Breast epithelium (tissue), 3 donors: ENCODE data around the gene MSANTD4.

Experiments used
- POLR2A ChIP-seq: fragments of 450-650 bp; IDR thresholded peaks from one replicate; pipeline ENCODE4 v1.6.1; 2016; ENCODE audit warnings: antibody characterized with exemption, mild to moderate bottlenecking, moderate library complexity
- POLR2AphosphoS5 ChIP-seq, 3 donors: sonication (generic); formaldehyde crosslinking; IDR thresholded peaks; one replicate each; pipeline ENCODE4 v1.6.1; 2017; ENCODE audit warnings: antibody characterized with exemption in 3 of 3
- TF ChIP-seq, protein P1 (sequence below), 3 donors: fragments of 450-650 bp; IDR thresholded peaks; one replicate each; pipeline ENCODE4 v1.5.1; 2016 to 2017; ENCODE audit warnings: antibody characterized with exemption in 3 of 3, mild to moderate bottlenecking in 3 of 3, moderate library complexity in 3 of 3

DNA sequence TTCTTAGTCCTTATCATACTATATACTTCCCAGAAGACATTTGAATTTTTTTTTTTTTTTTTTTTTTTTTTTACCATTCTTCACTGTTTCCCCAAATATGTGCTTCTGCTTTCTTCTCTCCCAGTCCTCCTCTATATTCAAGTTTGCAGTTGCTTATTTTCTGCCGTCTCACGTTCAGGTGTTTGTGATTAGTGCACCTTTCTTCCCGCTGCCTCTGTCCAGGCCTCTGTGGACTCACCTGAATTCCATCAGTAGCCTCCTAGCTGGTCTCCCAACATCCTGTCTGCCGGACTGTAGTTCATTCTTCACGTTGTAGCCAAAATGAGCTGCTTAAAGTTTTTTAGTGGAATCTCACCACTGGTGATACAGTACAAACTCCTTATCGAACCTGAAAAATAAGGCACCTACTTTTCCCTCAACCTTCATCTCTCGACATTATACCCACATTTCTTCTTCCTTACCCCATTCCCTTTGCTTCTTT, 795 bp upstream of the MSANTD4 start:
- TF ChIP-seq, protein P1, sequence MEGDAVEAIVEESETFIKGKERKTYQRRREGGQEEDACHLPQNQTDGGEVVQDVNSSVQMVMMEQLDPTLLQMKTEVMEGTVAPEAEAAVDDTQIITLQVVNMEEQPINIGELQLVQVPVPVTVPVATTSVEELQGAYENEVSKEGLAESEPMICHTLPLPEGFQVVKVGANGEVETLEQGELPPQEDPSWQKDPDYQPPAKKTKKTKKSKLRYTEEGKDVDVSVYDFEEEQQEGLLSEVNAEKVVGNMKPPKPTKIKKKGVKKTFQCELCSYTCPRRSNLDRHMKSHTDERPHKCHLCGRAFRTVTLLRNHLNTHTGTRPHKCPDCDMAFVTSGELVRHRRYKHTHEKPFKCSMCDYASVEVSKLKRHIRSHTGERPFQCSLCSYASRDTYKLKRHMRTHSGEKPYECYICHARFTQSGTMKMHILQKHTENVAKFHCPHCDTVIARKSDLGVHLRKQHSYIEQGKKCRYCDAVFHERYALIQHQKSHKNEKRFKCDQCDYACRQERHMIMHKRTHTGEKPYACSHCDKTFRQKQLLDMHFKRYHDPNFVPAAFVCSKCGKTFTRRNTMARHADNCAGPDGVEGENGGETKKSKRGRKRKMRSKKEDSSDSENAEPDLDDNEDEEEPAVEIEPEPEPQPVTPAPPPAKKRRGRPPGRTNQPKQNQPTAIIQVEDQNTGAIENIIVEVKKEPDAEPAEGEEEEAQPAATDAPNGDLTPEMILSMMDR (IDR thresholded peaks at IDR 0.05) = no peak
- TF ChIP-seq POLR2A (no peak), POLR2AphosphoS5 (IDR thresholded peaks at IDR 0.05) (no peak)
